ENCODE measurements around the gene TNRC6C. TPM values are rescaled to one million over a fixed set of nuclear protein-coding genes. Genes with fewer than 3 reads are reported as not detected.
"Not testable (repeated sequence)": the region's sequence is repeated elsewhere in the genome, so short reads cannot be mapped to it uniquely, and the experiment has no call there.

TNRC6C gene
- polyA plus RNA-seq, 3 donors, result 0.38 to 0.80 (median 0.46) TPM

DNA sequence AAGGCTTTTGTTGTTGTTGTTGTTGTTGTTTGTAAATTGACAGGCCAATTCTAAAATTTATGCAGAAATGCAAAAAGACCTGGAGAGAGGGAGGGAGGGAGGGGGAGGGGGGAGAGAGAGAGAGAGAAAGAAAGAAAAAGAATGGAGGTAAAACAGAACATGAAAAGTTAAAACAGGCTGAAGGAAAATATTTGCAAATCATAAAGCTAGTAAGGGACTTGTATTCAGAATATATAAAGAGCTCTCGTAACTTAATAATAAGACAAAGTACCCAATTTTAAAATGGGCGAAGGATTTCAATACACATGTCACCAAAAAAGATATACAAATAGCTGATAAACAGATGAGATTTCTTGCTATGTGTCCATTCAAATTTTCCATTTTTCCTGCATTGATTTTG is 15.4 kb downstream of the TNRC6C start:
- Histone ChIP-seq H2AFZ (ENCODE audit: insufficient read depth, low read depth, low read length, poor library complexity, severe bottlenecking) (no peak overlapping the region), H3K4me1 (ENCODE audit: control insufficient read depth in 1 of 2, insufficient read depth in 2 of 2, low read length in 2 of 2) (no peaks in the 10 kb centered on the region), H4K20me1 (ENCODE audit: insufficient read depth, low read length) (no peaks in the 10 kb centered on the region), H3K27me3 (ENCODE audit: control insufficient read depth in 2 of 2, insufficient read depth in 2 of 2, low read length in 2 of 2) (no peaks in the 10 kb centered on the region), H3K4me3 (replicated peaks in 1 of 3; ENCODE audit: low read depth in 2 of 3, low read length in 3 of 3) (no peak overlapping the region), H3K79me2 (ENCODE audit: insufficient read depth, low read length) (peaks cover 8% of the 10 kb centered on the region), H3K9me3 (replicated peaks in 1 of 2; ENCODE audit: control insufficient read depth in 1 of 2, insufficient read depth in 1 of 2, low read length in 2 of 2) (no peaks in the 10 kb centered on the region), H3K9ac (ENCODE audit: insufficient read depth, low read length, poor library complexity, severe bottlenecking) (no peak overlapping the region), H3K36me3 (replicated peaks in 1 of 2; ENCODE audit: control insufficient read depth in 1 of 2, insufficient read depth in 2 of 2, low read length in 2 of 2) (no peaks in the 10 kb centered on the region), H3K4me2 (replicated peaks; ENCODE audit: extremely low read depth, low read length, poor library complexity, severe bottlenecking) (no peak overlapping the region), H3K27ac (ENCODE audit: low read depth in 1 of 2, low read length in 2 of 2) (no peak overlapping the region)
- TF ChIP-seq CTCF (IDR thresholded peaks at IDR 0.05), result no peak
- H3K36me3 Mint-ChIP-seq, result peaks cover 4 to 7% of the 10 kb centered on the region in 2 donors
- H3K4me1 Mint-ChIP-seq, result peaks cover 2% of the 10 kb centered on the region
- intact Hi-C loops (cut with micrococcal nuclease), result no loop called here
- peaks cover 2 to 4% (median 2%) of the 10 kb centered on the region in 3 donors for H3K27me3 Mint-ChIP-seq (ENCODE audit: low read depth in 3 of 3)
- H3K9me3 Mint-ChIP-seq, result no peaks in the 10 kb centered on the region
- H3K4me3 Mint-ChIP-seq, result no peak overlapping the region
- WGBS (ENCODE audit: insufficient coverage), result no CpG with 5 or more reads among the region's 2 CpGs
- H3K27ac Mint-ChIP-seq, result no peak overlapping the region
- no peak for DNase-seq

DNA sequence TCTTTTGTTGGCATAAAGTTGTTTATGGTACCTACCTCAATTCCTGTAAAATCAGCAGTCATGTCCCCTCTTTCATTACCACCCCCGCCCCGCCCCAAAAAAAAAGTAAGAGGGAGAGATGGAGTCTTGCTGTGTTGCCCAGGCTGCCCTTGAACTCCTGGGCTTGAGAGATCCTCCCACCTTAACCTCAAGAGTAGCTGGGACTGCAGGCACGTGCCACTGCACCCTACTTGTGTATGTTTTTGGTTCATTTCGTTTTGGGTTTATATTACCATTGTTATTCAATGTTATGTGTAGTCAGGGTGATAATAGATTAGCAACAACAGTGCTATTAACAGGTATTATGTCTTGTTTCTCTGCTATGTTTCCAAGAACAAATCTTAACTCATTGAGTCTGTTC is 15.9 kb downstream of the TNRC6C start:
- DNase-seq, result no peak
- Mint-ChIP-seq H3K36me3 (peaks cover 4 to 7% of the 10 kb centered on the region in 2 donors), H3K27me3 (ENCODE audit: low read depth in 3 of 3) (peaks cover 2 to 4% (median 2%) of the 10 kb centered on the region in 3 donors), H3K4me1 (peaks cover 2% of the 10 kb centered on the region), H3K4me3 (no peak overlapping the region), H3K9me3 (no peaks in the 10 kb centered on the region), H3K27ac (no peak overlapping the region)
- Histone ChIP-seq H3K36me3 (replicated peaks in 1 of 2; ENCODE audit: control insufficient read depth in 1 of 2, insufficient read depth in 2 of 2, low read length in 2 of 2) (no peaks in the 10 kb centered on the region), H4K20me1 (ENCODE audit: insufficient read depth, low read length) (no peaks in the 10 kb centered on the region), H3K9ac (ENCODE audit: insufficient read depth, low read length, poor library complexity, severe bottlenecking) (no peak overlapping the region), H3K4me3 (replicated peaks in 1 of 3; ENCODE audit: low read depth in 2 of 3, low read length in 3 of 3) (no peak overlapping the region), H3K4me1 (ENCODE audit: control insufficient read depth in 1 of 2, insufficient read depth in 2 of 2, low read length in 2 of 2) (no peaks in the 10 kb centered on the region), H3K79me2 (ENCODE audit: insufficient read depth, low read length) (peaks cover 6% of the 10 kb centered on the region), H2AFZ (ENCODE audit: insufficient read depth, low read depth, low read length, poor library complexity, severe bottlenecking) (no peak overlapping the region), H3K27me3 (ENCODE audit: control insufficient read depth in 2 of 2, insufficient read depth in 2 of 2, low read length in 2 of 2) (no peaks in the 10 kb centered on the region), H3K9me3 (replicated peaks in 1 of 2; ENCODE audit: control insufficient read depth in 1 of 2, insufficient read depth in 1 of 2, low read length in 2 of 2) (no peaks in the 10 kb centered on the region), H3K27ac (ENCODE audit: low read depth in 1 of 2, low read length in 2 of 2) (no peak overlapping the region), H3K4me2 (replicated peaks; ENCODE audit: extremely low read depth, low read length, poor library complexity, severe bottlenecking) (no peak overlapping the region)
- TF ChIP-seq CTCF (IDR thresholded peaks at IDR 0.05), result no peak
- intact Hi-C loops (cut with micrococcal nuclease), result no loop called here
- WGBS (ENCODE audit: insufficient coverage), result no CpG with 5 or more reads among the region's 4 CpGs

DNA sequence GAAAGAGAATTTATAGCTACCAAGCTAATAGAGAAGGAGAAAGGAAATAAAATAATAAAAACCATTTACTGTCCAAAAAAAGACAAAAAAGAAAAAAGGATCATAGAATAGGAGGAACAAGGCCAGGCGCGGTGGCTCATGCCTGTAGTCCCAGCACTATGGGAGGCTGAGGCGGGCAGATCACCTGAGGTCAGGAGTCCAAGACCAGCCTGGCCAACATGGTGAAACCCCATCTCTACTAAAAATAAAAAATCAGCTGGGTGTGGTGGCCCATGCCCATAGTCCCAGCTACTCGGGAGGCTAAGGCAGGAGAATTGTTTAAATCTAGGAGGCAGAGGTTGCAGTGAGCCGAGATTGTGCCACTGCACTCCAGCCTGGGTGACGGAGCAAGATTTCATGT is 23.9 kb downstream of the TNRC6C start:
- H3K4me1 Mint-ChIP-seq; H3K4me3 ChIP-seq (replicated peaks in 1 of 3; ENCODE audit: low read depth in 2 of 3, low read length in 3 of 3); H3K36me3 Mint-ChIP-seq; H3K27me3 Mint-ChIP-seq (ENCODE audit: low read depth in 3 of 3); H3K4me3 Mint-ChIP-seq; H3K4me1 ChIP-seq (ENCODE audit: control insufficient read depth in 1 of 2, insufficient read depth in 2 of 2, low read length in 2 of 2); H4K20me1 ChIP-seq (ENCODE audit: insufficient read depth, low read length); H3K79me2 ChIP-seq (ENCODE audit: insufficient read depth, low read length); H3K27ac Mint-ChIP-seq; H3K27me3 ChIP-seq (ENCODE audit: control insufficient read depth in 2 of 2, insufficient read depth in 2 of 2, low read length in 2 of 2); H2AFZ ChIP-seq (ENCODE audit: insufficient read depth, low read depth, low read length, poor library complexity, severe bottlenecking); H3K4me2 ChIP-seq (replicated peaks; ENCODE audit: extremely low read depth, low read length, poor library complexity, severe bottlenecking); H3K9ac ChIP-seq (ENCODE audit: insufficient read depth, low read length, poor library complexity, severe bottlenecking); H3K27ac ChIP-seq (ENCODE audit: low read depth in 1 of 2, low read length in 2 of 2); intact Hi-C loops (cut with micrococcal nuclease); H3K36me3 ChIP-seq (replicated peaks in 1 of 2; ENCODE audit: control insufficient read depth in 1 of 2, insufficient read depth in 2 of 2, low read length in 2 of 2); DNase-seq; H3K9me3 ChIP-seq (replicated peaks in 1 of 2; ENCODE audit: control insufficient read depth in 1 of 2, insufficient read depth in 1 of 2, low read length in 2 of 2): not testable (repeated sequence)
- 100% methylated on average over 3 of the region's 6 CpGs for WGBS (ENCODE audit: insufficient coverage)
- H3K9me3 Mint-ChIP-seq, result peaks cover 6 to 16% (median 8%) of the 10 kb centered on the region in 7 donors

Measured in CD14-positive monocyte (primary cell).